HG02798 (cell line): ENCODE data around the gene NRDE2.

Experiments used
- ATAC-seq: cut with Tn5 transposase; IDR thresholded peaks from one replicate; pipeline ENCODE4 v1.9.1; 2021; ENCODE audit warnings: mild to moderate bottlenecking; ENCODE audit not compliant: unreplicated experiment, poor library complexity

NRDE2 gene, protein sequence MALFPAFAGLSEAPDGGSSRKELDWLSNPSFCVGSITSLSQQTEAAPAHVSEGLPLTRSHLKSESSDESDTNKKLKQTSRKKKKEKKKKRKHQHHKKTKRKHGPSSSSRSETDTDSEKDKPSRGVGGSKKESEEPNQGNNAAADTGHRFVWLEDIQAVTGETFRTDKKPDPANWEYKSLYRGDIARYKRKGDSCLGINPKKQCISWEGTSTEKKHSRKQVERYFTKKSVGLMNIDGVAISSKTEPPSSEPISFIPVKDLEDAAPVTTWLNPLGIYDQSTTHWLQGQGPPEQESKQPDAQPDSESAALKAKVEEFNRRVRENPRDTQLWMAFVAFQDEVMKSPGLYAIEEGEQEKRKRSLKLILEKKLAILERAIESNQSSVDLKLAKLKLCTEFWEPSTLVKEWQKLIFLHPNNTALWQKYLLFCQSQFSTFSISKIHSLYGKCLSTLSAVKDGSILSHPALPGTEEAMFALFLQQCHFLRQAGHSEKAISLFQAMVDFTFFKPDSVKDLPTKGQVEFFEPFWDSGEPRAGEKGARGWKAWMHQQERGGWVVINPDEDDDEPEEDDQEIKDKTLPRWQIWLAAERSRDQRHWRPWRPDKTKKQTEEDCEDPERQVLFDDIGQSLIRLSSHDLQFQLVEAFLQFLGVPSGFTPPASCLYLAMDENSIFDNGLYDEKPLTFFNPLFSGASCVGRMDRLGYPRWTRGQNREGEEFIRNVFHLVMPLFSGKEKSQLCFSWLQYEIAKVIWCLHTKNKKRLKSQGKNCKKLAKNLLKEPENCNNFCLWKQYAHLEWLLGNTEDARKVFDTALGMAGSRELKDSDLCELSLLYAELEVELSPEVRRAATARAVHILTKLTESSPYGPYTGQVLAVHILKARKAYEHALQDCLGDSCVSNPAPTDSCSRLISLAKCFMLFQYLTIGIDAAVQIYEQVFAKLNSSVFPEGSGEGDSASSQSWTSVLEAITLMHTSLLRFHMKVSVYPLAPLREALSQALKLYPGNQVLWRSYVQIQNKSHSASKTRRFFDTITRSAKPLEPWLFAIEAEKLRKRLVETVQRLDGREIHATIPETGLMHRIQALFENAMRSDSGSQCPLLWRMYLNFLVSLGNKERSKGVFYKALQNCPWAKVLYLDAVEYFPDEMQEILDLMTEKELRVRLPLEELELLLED

GRCh38 chr14:90331497-90332270, at the start of gene NRDE2:
NRDE2 (minus strand) TSS chr14:90331941; CDS start chr14:90331904, 37 bp downstream.
- peak; percentile 96 for ATAC-seq

- ATAC-seq: no peak
Observed at GRCh38 chr14:90381011-90381786, 49.5 kb upstream of the NRDE2 start.

DNA sequence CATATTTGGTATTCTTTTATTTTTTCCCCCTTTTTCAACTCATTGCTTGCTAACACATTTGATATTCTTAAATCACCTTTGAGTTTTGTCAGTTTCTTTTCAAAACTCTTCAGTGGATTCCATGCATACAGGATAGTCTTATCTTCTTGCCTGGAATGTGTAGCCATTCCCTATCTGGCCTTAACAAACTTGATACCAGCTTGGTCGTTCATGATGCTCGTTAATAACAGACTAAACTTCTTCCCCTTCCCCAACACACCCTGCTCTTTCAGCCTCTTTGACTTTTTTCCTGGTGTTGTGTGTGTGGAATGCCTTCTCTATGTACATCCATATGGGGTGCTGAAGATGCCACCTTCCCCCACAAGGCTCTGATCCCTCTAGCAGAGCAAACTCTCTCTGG, 47.4 kb upstream of the NRDE2 start:
- no peak for ATAC-seq

GRCh38 chr14:90378249-90378648, 46.5 kb upstream of the NRDE2 start:
- no peak for ATAC-seq

DNA sequence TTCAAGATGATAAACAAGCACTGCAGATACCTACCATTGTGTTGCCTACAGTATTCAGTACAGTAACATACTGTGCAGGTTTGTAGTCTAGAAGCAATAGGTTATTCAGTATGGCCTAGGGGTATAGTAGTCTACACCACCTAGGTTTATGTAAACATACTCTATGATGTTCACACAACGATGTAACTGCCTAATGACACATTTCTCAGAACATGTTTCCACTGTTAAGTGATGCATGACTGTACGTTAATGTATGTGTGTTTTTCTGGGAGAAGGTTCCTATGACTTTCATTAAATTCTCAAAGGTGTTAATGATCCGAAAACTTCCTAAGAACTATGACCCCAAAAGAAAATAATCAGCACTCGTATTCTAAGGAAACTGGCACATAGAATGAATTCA, 44.2 kb upstream of the NRDE2 start:
- no peak for ATAC-seq

DNA sequence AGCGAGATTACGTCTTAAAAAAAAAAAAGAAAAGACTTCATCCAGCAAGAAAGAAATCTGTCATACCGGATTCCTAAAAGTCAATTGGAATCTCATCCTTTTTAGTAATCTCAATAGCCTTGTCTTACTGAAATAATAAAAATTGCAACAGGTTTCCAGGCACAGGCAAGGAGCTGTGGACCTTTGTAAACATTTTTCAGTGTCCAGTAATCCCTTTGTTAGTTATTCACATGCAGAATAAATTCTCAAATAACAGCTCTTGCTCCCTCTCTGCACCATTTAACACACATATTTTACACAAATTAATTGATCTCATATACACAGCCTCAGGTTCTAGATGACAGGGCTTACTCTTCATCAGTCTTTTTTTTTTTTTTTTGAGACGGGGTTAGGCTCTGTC, 43.1 kb upstream of the NRDE2 start:
- no peak for ATAC-seq

DNA sequence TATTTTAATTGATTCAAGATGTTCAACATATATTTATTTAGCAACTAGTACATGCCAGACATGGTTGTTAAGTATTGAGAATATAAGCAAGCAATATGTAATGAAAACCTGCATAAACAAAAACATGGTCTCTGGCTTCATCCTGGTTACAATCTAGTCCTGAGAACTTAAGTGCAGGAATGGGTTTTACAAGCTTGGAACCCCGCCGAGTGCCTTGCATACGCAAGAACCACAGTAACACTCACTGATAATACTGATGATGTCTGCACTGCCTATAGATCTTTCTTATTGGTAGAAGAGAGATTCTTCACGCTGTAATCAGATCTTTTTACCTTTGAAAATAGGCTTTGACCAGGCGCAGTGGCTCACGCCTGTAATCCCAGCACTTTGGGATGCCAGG, 42.1 kb upstream of the NRDE2 start:
- ATAC-seq: no peak

DNA sequence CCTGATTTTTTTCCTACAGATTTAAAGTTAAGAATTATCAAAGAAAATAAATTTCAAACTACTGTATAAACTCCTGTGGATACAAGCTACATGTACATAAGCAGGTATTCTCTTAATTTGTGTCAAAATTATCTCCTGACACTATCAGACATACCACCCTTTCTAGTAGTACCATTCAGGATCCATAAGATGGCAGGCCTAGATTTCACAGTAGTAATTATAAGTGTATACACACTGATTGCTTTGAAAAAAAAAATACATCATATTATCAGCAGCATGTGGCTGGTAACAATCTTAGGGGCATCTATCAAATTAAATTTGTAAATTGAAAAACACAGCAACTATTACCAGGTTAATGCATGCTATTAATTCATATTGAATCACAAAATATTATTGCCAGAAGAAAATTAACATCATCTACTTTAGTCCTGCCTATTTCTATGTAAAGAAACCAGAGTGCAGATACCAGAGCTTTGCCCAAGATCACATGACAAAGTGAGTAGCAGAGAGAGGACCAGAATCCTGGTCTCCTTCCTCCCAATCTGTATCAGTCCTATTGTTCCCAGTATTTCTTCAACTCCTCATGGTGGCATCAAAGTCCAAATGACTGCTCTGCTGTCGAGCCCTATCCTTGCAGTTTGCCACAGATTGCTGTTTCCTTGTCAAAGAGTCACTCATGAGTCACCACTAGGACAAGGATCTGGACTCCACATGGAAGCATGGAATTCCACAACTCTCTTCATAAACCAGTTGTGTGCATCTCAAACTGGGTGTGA, 37.4 kb upstream of the NRDE2 start:
- no peak for ATAC-seq

GRCh38 chr14:90362558-90362896, 30.8 kb upstream of the NRDE2 start:
- no peak for ATAC-seq

DNA sequence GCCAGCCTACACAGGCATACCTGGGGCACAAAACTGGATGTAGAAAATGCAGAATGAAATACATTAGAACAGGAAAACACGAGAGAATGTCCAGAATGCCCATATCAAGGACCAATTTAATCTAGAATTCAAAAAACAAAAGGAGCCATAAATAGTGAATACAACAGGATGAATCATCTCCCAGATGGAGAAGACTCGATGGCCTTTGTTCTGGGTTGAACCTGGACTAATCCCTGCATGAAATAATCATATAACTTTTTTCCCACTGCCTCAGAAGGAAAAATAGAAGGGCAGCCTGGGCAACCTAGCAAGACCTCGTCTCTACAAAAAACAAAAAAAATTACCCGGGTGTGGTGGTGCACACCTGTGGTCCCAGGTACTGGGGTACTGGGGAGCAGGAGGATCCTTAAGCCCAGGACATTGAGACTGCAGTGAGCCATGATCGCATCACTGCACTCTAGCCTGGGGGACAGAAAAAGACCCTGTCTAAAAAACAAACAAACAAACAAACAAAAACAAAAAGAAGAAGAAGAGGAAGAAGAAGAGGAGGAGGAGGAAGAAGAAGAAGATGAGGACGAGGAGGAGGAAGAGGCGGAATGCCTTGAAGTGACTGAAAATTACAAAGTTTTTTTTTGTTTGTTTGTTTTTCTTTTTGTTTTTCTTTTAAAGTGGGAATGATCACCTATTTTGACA, 30.3 kb upstream of the NRDE2 start:
- ATAC-seq: no peak

DNA sequence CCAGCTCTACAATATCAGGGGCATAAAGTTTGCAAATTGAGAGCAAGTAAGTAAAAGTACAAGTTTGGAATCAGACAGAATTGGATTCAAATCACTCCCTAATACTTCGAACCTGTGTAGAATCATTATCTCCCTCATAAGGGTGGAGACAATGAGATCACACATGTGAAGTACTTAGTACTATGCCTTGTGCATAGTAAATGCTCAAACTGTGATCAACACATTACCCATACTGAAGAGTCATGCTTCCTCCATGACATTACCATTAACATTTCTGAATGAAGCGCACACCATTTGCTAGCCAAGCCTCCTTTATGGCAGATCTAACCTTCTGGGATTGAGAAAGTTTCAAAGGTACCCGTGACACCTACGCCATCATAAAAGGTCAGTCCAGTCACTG, 26.6 kb upstream of the NRDE2 start:
- no peak for ATAC-seq

- no peak for ATAC-seq
Observed at GRCh38 chr14:90356925-90357324, 25.2 kb upstream of the NRDE2 start.

- ATAC-seq: no peak
Observed at GRCh38 chr14:90355540-90356518, 24.1 kb upstream of the NRDE2 start.

- ATAC-seq: no peak
Observed at GRCh38 chr14:90354551-90355298, 23.0 kb upstream of the NRDE2 start.

DNA sequence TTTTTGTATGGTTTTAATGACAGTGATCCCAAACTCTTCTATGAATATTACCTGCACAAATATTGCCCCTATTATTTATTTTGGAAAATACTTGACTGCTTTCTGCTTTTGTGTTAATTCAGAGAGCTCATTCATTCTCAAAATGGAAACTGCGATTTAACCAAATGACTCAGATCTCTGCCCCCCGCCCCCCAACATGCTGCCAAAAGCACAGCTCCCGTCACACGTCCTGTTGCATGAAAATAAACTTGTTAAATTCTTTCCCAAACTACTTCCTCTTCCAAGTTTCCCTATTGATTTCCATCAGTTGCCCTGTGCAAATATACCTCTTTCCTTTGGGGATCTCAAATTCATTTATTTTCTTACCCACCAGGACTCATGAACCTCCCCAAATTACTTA, 18.0 kb upstream of the NRDE2 start:
- no peak for ATAC-seq

DNA sequence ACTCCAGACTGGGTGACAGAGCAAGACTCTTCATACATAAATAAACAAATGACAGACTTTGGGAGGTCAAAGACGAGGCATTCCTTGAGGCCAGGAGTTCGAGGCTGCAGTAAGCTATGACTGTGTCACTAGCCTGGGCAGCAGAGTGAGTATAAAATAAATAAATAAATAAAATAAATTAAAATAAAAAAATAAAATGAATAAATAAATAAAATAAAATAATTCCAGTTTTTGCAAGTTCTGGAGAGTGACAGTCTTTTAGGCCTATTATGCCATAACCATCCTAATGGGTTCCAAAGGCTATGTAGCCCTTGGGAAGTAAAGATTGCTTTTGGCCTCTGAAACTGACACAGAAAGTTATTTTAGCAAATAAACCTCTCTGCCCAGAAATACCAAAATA, 16.5 kb upstream of the NRDE2 start:
- no peak for ATAC-seq

GRCh38 chr14:90345239-90345557, 13.5 kb upstream of the NRDE2 start:
- ATAC-seq: no peak
